ENCODE data around the gene COX10.

- TF ChIP-seq YY1 (IDR thresholded peaks at IDR 0.05; ENCODE audit: insufficient read depth, insufficient read length): no peak
- TF ChIP-seq SUZ12 (IDR thresholded peaks at IDR 0.05; ENCODE audit: extremely low read depth, insufficient read depth, insufficient read length): no peak
Measured at GRCh38 chr17:14200354-14200753, 131.1 kb downstream of the COX10 start.

All from NT2/D1 (cell line).